ENCODE measurements around the gene B9D2. TPM values are rescaled to one million over a fixed set of nuclear protein-coding genes. Genes with fewer than 3 reads are reported as not detected.

The B9D2 gene
- total RNA-seq, 1 experiment from 2014 or later: 4.4 TPM

GRCh38 chr19:41356984-41357739, 6.8 kb downstream of the B9D2 start:
- POLR2A ChIA-PET (ENCODE audit: unreplicated experiment): no interaction called here
- intact Hi-C loops (cut with micrococcal nuclease): no loop called here
- CTCF ChIA-PET: no interaction called here

GRCh38 chr19:41355802-41356201, 8.1 kb downstream of the B9D2 start:
- Histone ChIP-seq H3K9ac (ENCODE audit: low read length) (no peak overlapping the region), H3K9me3 (ENCODE audit: low read length) (no peaks in the 10 kb centered on the region), H3K27me3 (ENCODE audit: low read length) (no peaks in the 10 kb centered on the region), H3K36me3 (ENCODE audit: low read depth, low read length) (no peaks in the 10 kb centered on the region), H3K4me1 (ENCODE audit: insufficient read depth, low read length) (0 out of 2 replicates have a peak, but pooled peaks cover 3% of the 10 kb centered on the region), H3K79me2 (ENCODE audit: low read length) (peaks cover 26% of the 10 kb centered on the region), H3K9me2 (replicated peaks; ENCODE audit: low read length) (no peaks in the 10 kb centered on the region), H2AFZ (ENCODE audit: low read length) (no peak overlapping the region), H3K4me3 (ENCODE audit: low read length) (no peak overlapping the region), H4K20me1 (ENCODE audit: low read length) (no peaks in the 10 kb centered on the region), H3K27ac (ENCODE audit: low read length) (no peak overlapping the region), H3K4me2 (ENCODE audit: low read length) (no peak overlapping the region), H3F3A (ENCODE audit: low read length, unreplicated experiment) (no peaks in the 10 kb centered on the region)
- ChIA-PET CTCF (no interaction called here), POLR2A (ENCODE audit: unreplicated experiment) (interaction anchor here (0.6 kb wide), 1 partner anchor 8 kb away, joined by 4 read pairs; no protein-coding TSS in a partner anchor)
- intact Hi-C loops (cut with micrococcal nuclease): no loop called here
- no peak for DNase-seq
- no TSS peak for BruUV-seq (replicated peaks)
- TF ChIP-seq EZH2phosphoT487 (IDR thresholded peaks at IDR 0.05; ENCODE audit: borderline replicate concordance, low read length): no peak
- TF ChIP-seq CTCF (conservative IDR thresholded peaks at IDR 0.05; ENCODE audit: low read depth, low read length): no peak
- no peak for ATAC-seq

More at GRCh38 chr19:41356984-41357739, 6.8 kb downstream of the B9D2 start:
- no peak overlapping the region for H3K4me3 ChIP-seq (ENCODE audit: low read length)
- BruUV-seq (replicated peaks): no TSS peak
- TF ChIP-seq CTCF (conservative IDR thresholded peaks at IDR 0.05; ENCODE audit: low read depth, low read length) (no peak), EZH2phosphoT487 (IDR thresholded peaks at IDR 0.05; ENCODE audit: borderline replicate concordance, low read length) (no peak), EZH2 (IDR thresholded peaks at IDR 0.05; ENCODE audit: low read length, unreplicated experiment) (no peak)
- DNase-seq (no peak), ATAC-seq (no peak)
- no peak overlapping the region for H3K9ac ChIP-seq (ENCODE audit: low read length)
- H3K27ac ChIP-seq (ENCODE audit: low read length): no peak overlapping the region
- no peaks in the 10 kb centered on the region for H3F3A ChIP-seq (ENCODE audit: low read length, unreplicated experiment)
- H3K27me3 ChIP-seq (ENCODE audit: low read length): no peaks in the 10 kb centered on the region
- no peaks in the 10 kb centered on the region for H3K9me2 ChIP-seq (replicated peaks; ENCODE audit: low read length)
- no peak overlapping the region for H2AFZ ChIP-seq (ENCODE audit: low read length)
- no peak overlapping the region for H3K4me2 ChIP-seq (ENCODE audit: low read length)
- no peaks in the 10 kb centered on the region for H3K9me3 ChIP-seq (ENCODE audit: low read length)
- H4K20me1 ChIP-seq (ENCODE audit: low read length): no peaks in the 10 kb centered on the region
- H3K79me2 ChIP-seq (ENCODE audit: low read length): peaks cover 12% of the 10 kb centered on the region
- H3K4me1 ChIP-seq (ENCODE audit: insufficient read depth, low read length): no peaks in the 10 kb centered on the region
- H3K36me3 ChIP-seq (ENCODE audit: low read depth, low read length): no peaks in the 10 kb centered on the region

- H3K4me3 ChIP-seq (ENCODE audit: low read length): no peak overlapping the region
- no peaks in the 10 kb centered on the region for H3K9me3 ChIP-seq (ENCODE audit: low read length)
- no peaks in the 10 kb centered on the region for H3K27me3 ChIP-seq (ENCODE audit: low read length)
- BruUV-seq (replicated peaks): no TSS peak
- ChIA-PET POLR2A (ENCODE audit: unreplicated experiment) (no interaction called here), CTCF (interaction anchor here (0.6 kb wide), 1 partner anchor 30 kb away, joined by 14 read pairs; no protein-coding TSS in a partner anchor)
- no peak for TF ChIP-seq CTCF (conservative IDR thresholded peaks at IDR 0.05; ENCODE audit: low read depth, low read length)
- TF ChIP-seq EZH2 (IDR thresholded peaks at IDR 0.05; ENCODE audit: low read length, unreplicated experiment): no peak
- no peak for TF ChIP-seq EZH2phosphoT487 (IDR thresholded peaks at IDR 0.05; ENCODE audit: borderline replicate concordance, low read length)
- H3K9me2 ChIP-seq (replicated peaks; ENCODE audit: low read length): no peaks in the 10 kb centered on the region
- no peak overlapping the region for H3K27ac ChIP-seq (ENCODE audit: low read length)
- intact Hi-C loops (cut with micrococcal nuclease): no loop called here
- peaks cover 31% of the 10 kb centered on the region for H3K79me2 ChIP-seq (ENCODE audit: low read length)
- DNase-seq (no peak), ATAC-seq (no peak)
- H2AFZ ChIP-seq (ENCODE audit: low read length): no peak overlapping the region
- H3K36me3 ChIP-seq (ENCODE audit: low read depth, low read length): no peaks in the 10 kb centered on the region
- no peaks in the 10 kb centered on the region for H4K20me1 ChIP-seq (ENCODE audit: low read length)
- no peak overlapping the region for H3K4me2 ChIP-seq (ENCODE audit: low read length)
- H3F3A ChIP-seq (ENCODE audit: low read length, unreplicated experiment): no peaks in the 10 kb centered on the region
- H3K4me1 ChIP-seq (ENCODE audit: insufficient read depth, low read length): 0 out of 2 replicates have a peak, but pooled peaks cover 4% of the 10 kb centered on the region
- no peak overlapping the region for H3K9ac ChIP-seq (ENCODE audit: low read length)
Measured at GRCh38 chr19:41355035-41355434, 8.9 kb downstream of the B9D2 start.

Data from PC-3 (cell line).